ENCODE data around the gene HP1BP3. TPM values are rescaled to one million over a fixed set of nuclear protein-coding genes. Genes with fewer than 3 reads are reported as not detected.
A peak's percentile ranks its signal among the peaks of the same experiment; 100 is the strongest.
"Not testable (repeated sequence)": the region's sequence is repeated elsewhere in the genome, so short reads cannot be mapped to it uniquely, and the experiment has no call there.

HP1BP3 gene
- total RNA-seq, 1 donor from 2014 or later = 182 TPM

GRCh38 chr1:20727746-20728316, 59.3 kb downstream of the HP1BP3 start:
- DNase-seq (ENCODE audit: low read depth, low spot score) = no peak

- no peak for DNase-seq (ENCODE audit: low read depth, low spot score)
Measured at GRCh38 chr1:20726932-20727745, 60.0 kb downstream of the HP1BP3 start.

- DNase-seq (ENCODE audit: low read depth, low spot score) = no peak
Measured at GRCh38 chr1:20726118-20726911, 60.8 kb downstream of the HP1BP3 start.

- DNase-seq (ENCODE audit: low read depth, low spot score) = no peak
Measured at GRCh38 chr1:20725189-20726117, 61.7 kb downstream of the HP1BP3 start.

- no peak for DNase-seq (ENCODE audit: low read depth, low spot score)
Measured at GRCh38 chr1:20724364-20725188, 62.5 kb downstream of the HP1BP3 start.

- no peak for DNase-seq (ENCODE audit: low read depth, low spot score)
Measured at GRCh38 chr1:20723537-20724363, 63.4 kb downstream of the HP1BP3 start.

- DNase-seq (ENCODE audit: low read depth, low spot score) = no peak
Measured at GRCh38 chr1:20723159-20723536, 64.0 kb downstream of the HP1BP3 start.

GRCh38 chr1:20721117-20722061, 65.7 kb downstream of the HP1BP3 start:
- DNase-seq (ENCODE audit: low read depth, low spot score) = no peak

GRCh38 chr1:20720631-20721091, 66.4 kb downstream of the HP1BP3 start:
- no peak for DNase-seq (ENCODE audit: low read depth, low spot score)

- DNase-seq (ENCODE audit: low read depth, low spot score) = no peak
Measured at GRCh38 chr1:20719871-20720620, 67.1 kb downstream of the HP1BP3 start.

- DNase-seq (ENCODE audit: low read depth, low spot score) = no peak
Measured at GRCh38 chr1:20719261-20719660, 67.8 kb downstream of the HP1BP3 start.

GRCh38 chr1:20718343-20718882, 68.7 kb downstream of the HP1BP3 start:
- DNase-seq (ENCODE audit: low read depth, low spot score) = not testable (repeated sequence)

GRCh38 chr1:20717452-20718342, 69.4 kb downstream of the HP1BP3 start, which contains the start of gene KIF17:
Gene KIF17, minus strand, starts transcription at chr1:20718007. Its CDS starts 301 bp downstream, at chr1:20717706.
- DNase-seq (ENCODE audit: low read depth, low spot score) = peak; percentile 15

GRCh38 chr1:20716232-20716631, 70.9 kb downstream of the HP1BP3 start:
- DNase-seq (ENCODE audit: low read depth, low spot score) = no peak

GRCh38 chr1:20715406-20715805, 71.7 kb downstream of the HP1BP3 start:
- DNase-seq (ENCODE audit: low read depth, low spot score) = no peak

GRCh38 chr1:20713440-20713839, 73.7 kb downstream of the HP1BP3 start:
- DNase-seq (ENCODE audit: low read depth, low spot score) = no peak

Data from pulmonary artery endothelial cell (primary cell).